Gastrocnemius medialis (tissue), 4 donors: ENCODE results near the gene PPARG. TPM values are rescaled to one million over a fixed set of nuclear protein-coding genes. Genes with fewer than 3 reads are reported as not detected.

Experiments used
- ATAC-seq, 2 donors: fragments of 150-250 bp; one replicate each; pipeline ENCODE4 v1.9.1; 2016
- DNase-seq, 2 donors: peaks; one replicate each; pipeline ENCODE4 v3.0.0-alpha.2; 2019
- H3K27ac ChIP-seq, 4 donors: fragments of 200-600 bp; sonication (generic); 1 replicate in 1 of 4; 2 replicates in 3 of 4; pipeline ENCODE4 v1.5.1; 2016 to 2018; ENCODE audit warnings: mild to moderate bottlenecking in 2 of 4, moderate library complexity in 1 of 4
- H3K27me3 ChIP-seq, 3 donors: fragments of 200-600 bp; sonication (generic) in 2 of 3; 1 replicate in 1 of 3; 2 replicates in 2 of 3; pipeline versions ENCODE4 v1.5.1 to v1.6.0; 2016 to 2019; ENCODE audit warnings: mild to moderate bottlenecking in 1 of 3, moderate library complexity in 1 of 3
- H3K36me3 ChIP-seq, 2 donors: fragments of 200-600 bp; sonication (generic) in 1 of 2; one replicate each; pipeline ENCODE4 v1.5.1; 2017 to 2018
- H3K4me1 ChIP-seq, 2 donors: fragments of 200-600 bp; sonication (generic) in 1 of 2; one replicate each; pipeline ENCODE4 v1.5.1; 2016 to 2017; ENCODE audit warnings: mild to moderate bottlenecking in 2 of 2
- H3K4me3 ChIP-seq, 4 donors: fragments of 200-600 bp; sonication (generic) in 3 of 4; 1 replicate in 1 of 4; 2 replicates in 3 of 4; pipeline ENCODE4 v1.5.1; 2016 to 2019; ENCODE audit warnings: mild to moderate bottlenecking in 2 of 4
- H3K9me3 ChIP-seq, 3 donors: fragments of 200-600 bp; sonication (generic) in 2 of 3; 1 replicate in 1 of 3; 2 replicates in 2 of 3; pipeline ENCODE4 v1.5.1; 2016 to 2019
- POLR2A ChIP-seq, 2 donors: fragments of 450-650 bp; IDR thresholded peaks; one replicate each; pipeline ENCODE4 v1.6.1; 2017; ENCODE audit warnings: antibody characterized with exemption in 2 of 2, mild to moderate bottlenecking in 2 of 2, moderate library complexity in 2 of 2
- in situ Hi-C, 4 donors: fragments of 200-750 bp; cut with MboI; loops; one replicate each; pipeline versions ENCODE4 v1.15.0 to v1.8.0; 2017; ENCODE audit warnings: low sequenced_read_pairs in 4 of 4
- intact Hi-C: fragments of 100-400 bp; cut with DNase I; formaldehyde crosslinking; loops from one replicate; pipeline ENCODE4 v1.15.1; 2023; ENCODE audit warnings: low total_unique reads
- total RNA-seq, 4 donors: library from RNA; depleted of rRNA; stranded (reverse); fragments of >200 nt; gene quantifications; one replicate each; pipeline versions ENCODE4 v1.1.0 to v1.2.3, GENCODE V29; 2016
- TF ChIP-seq, protein P1 (sequence below), 5 experiments: fragments of 450-650 bp in 3 of 5; fragments of 200-600 bp in 2 of 5; sonication (generic) in 2 of 5; IDR thresholded peaks in 4 of 5; conservative IDR thresholded peaks in 1 of 5; 1 replicate in 4 of 5; 2 replicates in 1 of 5; pipeline ENCODE4 v1.5.1; 2016 to 2019; ENCODE audit warnings: antibody characterized with exemption in 5 of 5, mild to moderate bottlenecking in 3 of 5, moderate library complexity in 3 of 5

PPARG gene
- total RNA-seq, 4 donors from 2014 or later = 4.9 to 10.6 (median 8.5) TPM

DNA sequence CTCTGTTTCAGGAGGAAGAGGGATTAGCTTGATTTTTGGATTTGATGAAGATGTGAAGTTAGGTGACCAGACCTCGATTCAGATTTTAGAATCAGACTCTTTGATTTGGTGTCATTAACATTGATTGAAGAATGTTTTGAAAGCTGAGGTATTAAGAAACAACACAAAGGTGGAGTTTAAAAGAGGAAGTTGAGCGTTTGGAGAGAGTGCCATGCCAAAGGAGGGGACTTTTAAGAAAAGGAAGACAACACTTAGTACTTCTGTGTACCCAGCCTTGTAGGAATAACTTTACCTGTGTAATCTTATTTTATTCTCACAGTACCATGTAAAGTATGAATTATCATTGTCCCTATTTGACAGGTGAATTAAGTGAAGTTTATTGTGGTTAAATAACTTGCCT is 34.4 kb downstream of the PPARG start:
- ATAC-seq (no peak), DNase-seq (no peak)
- Histone ChIP-seq H3K27ac (no peak overlapping the region), H3K4me1 (no peaks in the 10 kb centered on the region), H3K27me3 (no peaks in the 10 kb centered on the region), H3K4me3 (no peak overlapping the region), H3K9me3 (no peaks in the 10 kb centered on the region), H3K36me3 (no peaks in the 10 kb centered on the region)
- in situ Hi-C loops (no loop called here), intact Hi-C loops (no loop called here)
- TF ChIP-seq, protein P1, sequence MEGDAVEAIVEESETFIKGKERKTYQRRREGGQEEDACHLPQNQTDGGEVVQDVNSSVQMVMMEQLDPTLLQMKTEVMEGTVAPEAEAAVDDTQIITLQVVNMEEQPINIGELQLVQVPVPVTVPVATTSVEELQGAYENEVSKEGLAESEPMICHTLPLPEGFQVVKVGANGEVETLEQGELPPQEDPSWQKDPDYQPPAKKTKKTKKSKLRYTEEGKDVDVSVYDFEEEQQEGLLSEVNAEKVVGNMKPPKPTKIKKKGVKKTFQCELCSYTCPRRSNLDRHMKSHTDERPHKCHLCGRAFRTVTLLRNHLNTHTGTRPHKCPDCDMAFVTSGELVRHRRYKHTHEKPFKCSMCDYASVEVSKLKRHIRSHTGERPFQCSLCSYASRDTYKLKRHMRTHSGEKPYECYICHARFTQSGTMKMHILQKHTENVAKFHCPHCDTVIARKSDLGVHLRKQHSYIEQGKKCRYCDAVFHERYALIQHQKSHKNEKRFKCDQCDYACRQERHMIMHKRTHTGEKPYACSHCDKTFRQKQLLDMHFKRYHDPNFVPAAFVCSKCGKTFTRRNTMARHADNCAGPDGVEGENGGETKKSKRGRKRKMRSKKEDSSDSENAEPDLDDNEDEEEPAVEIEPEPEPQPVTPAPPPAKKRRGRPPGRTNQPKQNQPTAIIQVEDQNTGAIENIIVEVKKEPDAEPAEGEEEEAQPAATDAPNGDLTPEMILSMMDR (IDR thresholded peaks at IDR 0.05 in 4 of 5, conservative IDR thresholded peaks at IDR 0.05 in 1 of 5) = no peak
- TF ChIP-seq POLR2A (IDR thresholded peaks at IDR 0.05) = no peak

DNA sequence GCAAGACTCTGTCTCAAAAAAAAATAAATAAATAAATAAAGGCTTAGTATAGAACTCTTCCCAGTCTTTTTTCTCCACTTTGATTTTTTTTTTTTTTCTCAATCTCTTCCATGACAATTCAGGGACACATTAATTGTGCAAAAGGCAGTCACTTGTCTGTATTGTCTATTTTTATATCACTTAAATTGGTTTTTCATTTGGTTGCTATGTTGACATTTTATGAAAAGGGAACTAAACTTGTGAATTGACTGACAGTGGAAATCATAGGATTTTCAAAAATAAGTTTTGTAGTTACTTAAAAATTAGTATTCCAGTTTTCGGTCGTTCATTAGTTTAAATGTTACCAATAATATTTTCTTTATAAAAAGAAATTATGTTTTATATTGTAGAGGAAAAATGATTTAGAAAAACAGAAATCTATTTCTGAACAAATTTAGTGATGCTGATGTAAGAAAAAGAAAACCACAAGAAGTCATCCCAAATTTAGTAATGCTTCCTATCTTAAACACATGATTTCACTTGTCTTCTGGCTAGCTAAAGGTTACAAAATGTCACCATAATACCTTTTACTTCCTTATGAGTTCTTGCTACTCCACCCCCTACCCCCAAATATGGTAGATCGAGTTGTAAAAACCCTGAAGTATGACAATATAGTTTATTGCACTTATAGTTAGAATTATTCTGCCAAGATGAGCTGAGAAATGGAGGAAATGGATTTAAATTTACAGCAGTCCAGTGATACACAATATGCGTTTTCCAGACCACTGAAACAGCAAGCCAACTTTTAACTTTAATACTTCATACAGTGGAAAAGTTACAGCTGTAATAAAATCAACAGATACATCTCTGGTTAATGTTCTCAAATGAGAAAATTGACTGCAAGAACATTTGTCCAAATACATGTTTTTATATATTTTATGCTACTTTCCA is 37.0 kb downstream of the PPARG start:
- Histone ChIP-seq H3K36me3 (no peaks in the 10 kb centered on the region), H3K27ac (no peak overlapping the region), H3K4me1 (no peaks in the 10 kb centered on the region), H3K9me3 (no peaks in the 10 kb centered on the region), H3K27me3 (no peaks in the 10 kb centered on the region), H3K4me3 (no peak overlapping the region)
- TF ChIP-seq POLR2A (IDR thresholded peaks at IDR 0.05) = no peak
- TF ChIP-seq, protein P1 (IDR thresholded peaks at IDR 0.05 in 4 of 5, conservative IDR thresholded peaks at IDR 0.05 in 1 of 5) = no peak
- in situ Hi-C loops = no loop called here
- DNase-seq (no peak), ATAC-seq (no peak)
- intact Hi-C loops = no loop called here

DNA sequence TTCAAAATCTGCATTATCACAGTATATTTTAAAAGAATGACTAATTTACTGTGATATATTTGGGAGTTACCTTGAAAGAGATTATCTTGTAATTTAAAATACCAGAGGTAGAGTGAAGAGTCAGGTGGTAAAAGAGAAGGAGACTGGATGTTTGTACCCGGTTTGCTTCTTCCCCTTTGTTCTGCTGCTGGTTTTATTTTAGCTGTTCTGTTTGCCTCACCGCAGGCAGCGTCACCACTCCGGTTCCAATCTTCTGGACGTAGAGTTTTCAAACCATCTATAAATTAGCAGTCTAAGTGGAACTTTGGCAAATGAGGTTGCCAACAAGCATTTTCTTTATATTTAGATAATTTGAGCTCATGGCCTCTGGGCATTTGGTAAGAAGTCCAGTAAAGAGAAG is 38.2 kb downstream of the PPARG start:
- no peak for DNase-seq
- H3K27me3 ChIP-seq = no peaks in the 10 kb centered on the region
- no peak overlapping the region for H3K4me3 ChIP-seq
- H3K36me3 ChIP-seq = no peaks in the 10 kb centered on the region
- H3K27ac ChIP-seq = no peak overlapping the region
- intact Hi-C loops (no loop called here), in situ Hi-C loops (no loop called here)
- no peaks in the 10 kb centered on the region for H3K9me3 ChIP-seq
- no peak for ATAC-seq
- H3K4me1 ChIP-seq = no peaks in the 10 kb centered on the region
- no peak for TF ChIP-seq POLR2A (IDR thresholded peaks at IDR 0.05)
- TF ChIP-seq, protein P1 (IDR thresholded peaks at IDR 0.05 in 4 of 5, conservative IDR thresholded peaks at IDR 0.05 in 1 of 5) = no peak

DNA sequence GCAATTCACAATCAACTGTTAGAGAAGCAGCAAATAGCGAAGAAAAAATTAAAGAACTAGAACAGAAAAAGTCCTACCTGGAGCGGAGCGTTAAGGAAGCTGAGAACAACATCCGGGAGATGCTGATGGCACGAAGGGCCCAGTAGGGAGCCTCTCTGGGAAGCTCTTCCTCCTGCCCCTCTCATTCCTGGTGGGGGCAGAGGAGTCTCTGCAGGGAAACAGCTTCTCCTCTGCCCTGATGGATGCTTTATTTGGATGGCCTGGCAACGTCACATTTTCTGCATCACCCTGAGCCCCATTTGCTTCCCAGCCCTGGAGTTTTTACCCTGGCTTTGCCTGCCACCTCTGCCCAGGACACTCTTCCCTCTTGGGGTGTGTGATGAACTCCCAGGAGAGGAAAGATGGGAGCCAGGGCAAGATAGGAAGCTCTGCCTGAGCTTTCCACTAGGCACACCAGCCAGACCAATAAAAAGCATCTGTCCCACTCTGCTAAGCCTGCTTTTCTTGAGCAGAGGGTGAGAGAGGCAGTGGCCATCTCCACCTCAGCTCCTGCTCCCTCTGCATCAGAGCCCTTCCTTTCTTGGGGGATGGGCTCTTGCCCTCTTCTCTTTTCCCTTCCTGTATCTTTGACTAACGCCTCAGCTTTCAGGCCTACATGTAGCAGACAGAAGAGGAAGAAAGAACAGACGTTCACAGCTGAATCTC is 39.4 kb downstream of the PPARG start:
- Histone ChIP-seq H3K4me1 (no peaks in the 10 kb centered on the region), H3K27me3 (no peaks in the 10 kb centered on the region), H3K27ac (no peak overlapping the region), H3K36me3 (no peaks in the 10 kb centered on the region), H3K9me3 (no peaks in the 10 kb centered on the region), H3K4me3 (no peak overlapping the region)
- ATAC-seq (no peak), DNase-seq (no peak)
- intact Hi-C loops = no loop called here
- TF ChIP-seq, protein P1 (IDR thresholded peaks at IDR 0.05 in 4 of 5, conservative IDR thresholded peaks at IDR 0.05 in 1 of 5) = no peak
- no peak for TF ChIP-seq POLR2A (IDR thresholded peaks at IDR 0.05)
- in situ Hi-C loops = no loop called here
